GM12878 (cell line): ENCODE results near the gene KASH5. TPM values are rescaled to one million over a fixed set of nuclear protein-coding genes. Genes with fewer than 3 reads are reported as not detected.
A peak's percentile ranks its signal among the peaks of the same experiment; 100 is the strongest.

ENCODE experiments used
- ASH2L ChIP-seq: fragments of 300-600, 200-600 bp; sonication (generic); IDR thresholded peaks from 2 replicates; pipeline ENCODE4 v1.6.1; 2017; ENCODE audit warnings: low read depth, mild to moderate bottlenecking, borderline replicate concordance
- BMI1 ChIP-seq: fragments of 450-650 bp; IDR thresholded peaks from 2 replicates; pipeline ENCODE4 v1.6.1; 2016; ENCODE audit warnings: mild to moderate bottlenecking, moderate library complexity, borderline replicate concordance
- CBFB ChIP-seq: IDR thresholded peaks from 2 replicates; pipeline ENCODE4 v1.6.1; 2016; ENCODE audit warnings: antibody characterized with exemption, low read depth
- CEBPB ChIP-seq, 2 experiments: fragments of 150-350 bp in 1 of 2; IDR thresholded peaks; 2 replicates each; pipeline ENCODE4 v1.6.1; 2012 to 2014; ENCODE audit warnings: low read depth in 2 of 2, low read length in 2 of 2, borderline replicate concordance in 1 of 2, inconsistent platforms in 1 of 2
- CREM ChIP-seq: IDR thresholded peaks from 2 replicates; pipeline ENCODE4 v1.6.1; 2014; ENCODE audit warnings: antibody characterized with exemption, low read depth
- IKZF2 ChIP-seq, 2 experiments: fragments of 450-650 bp; IDR thresholded peaks; 2 replicates each; pipeline ENCODE4 v1.6.1; 2017; ENCODE audit warnings: mild to moderate bottlenecking in 2 of 2, moderate library complexity in 2 of 2
- MTA3 ChIP-seq: IDR thresholded peaks from 2 replicates; pipeline ENCODE4 v1.6.1; 2012; ENCODE audit warnings: low read length, inconsistent platforms, borderline replicate concordance
- MYC ChIP-seq: IDR thresholded peaks from 2 replicates; pipeline ENCODE4 v1.6.1; 2011; ENCODE audit warnings: mild to moderate bottlenecking, low read length, moderate library complexity, inconsistent platforms; ENCODE audit not compliant: insufficient read depth, insufficient replicate concordance, insufficient read length, severe bottlenecking
- NBN ChIP-seq: fragments of 450-650 bp; IDR thresholded peaks from 2 replicates; pipeline ENCODE4 v1.6.1; 2016
- NR2C1 ChIP-seq: fragments of 450-650 bp; IDR thresholded peaks from 2 replicates; pipeline ENCODE4 v1.6.1; 2017; ENCODE audit warnings: antibody characterized with exemption, mild to moderate bottlenecking, moderate library complexity
- RELA ChIP-seq: fragments of 450-650 bp; IDR thresholded peaks from 2 replicates; pipeline ENCODE4 v1.8.0; 2014; ENCODE audit warnings: borderline replicate concordance; ENCODE audit not compliant: partially characterized antibody
- RUNX3 ChIP-seq: IDR thresholded peaks from 2 replicates; pipeline ENCODE4 v1.6.1; 2012; ENCODE audit warnings: low read length, inconsistent platforms
- SREBF1 ChIP-seq: IDR thresholded peaks from 2 replicates; pipeline ENCODE4 v1.6.1; 2012; ENCODE audit warnings: mild to moderate bottlenecking, low read length
- ZBED1 ChIP-seq: IDR thresholded peaks from 2 replicates; pipeline ENCODE4 v1.6.1; 2016; ENCODE audit warnings: borderline replicate concordance
- ZNF207 ChIP-seq: fragments of 450-650 bp; IDR thresholded peaks from 2 replicates; pipeline ENCODE4 v1.6.1; 2014; ENCODE audit warnings: antibody characterized with exemption, mild to moderate bottlenecking, borderline replicate concordance
- ZZZ3 ChIP-seq: IDR thresholded peaks from 2 replicates; pipeline ENCODE4 v1.6.1; 2011; ENCODE audit warnings: low read depth; ENCODE audit not compliant: control insufficient read depth, insufficient read length
- polyA plus RNA-seq, 11 experiments: library from polyadenylated mRNA; depleted of rRNA in 4 of 11; unstranded in 6 of 11; stranded (reverse) in 5 of 11; fragments of >200 nt; fragmentation: Nextera tagmentation in 4 of 11; fragmentation: Illumina TruSeq in 1 of 11; extraction: Ambion mirVana in 4 of 11; extraction: Trizol in 1 of 11; gene quantifications; 1 replicate in 1 of 11; 2 replicates in 10 of 11; pipeline versions ENCODE4 v1.2.1 to v1.2.3, GENCODE V29; 2011 to 2016; ENCODE audit warnings: inconsistent platforms in 2 of 11, missing spikeins in 2 of 11, low read depth in 1 of 11
- total RNA-seq, 4 experiments: library from RNA; depleted of rRNA in 3 of 4; stranded (reverse); fragments of >200 nt in 3 of 4; fragmentation: Illumina TruSeq in 1 of 4; extraction: Trizol in 1 of 4; gene quantifications; 2 replicates each; pipeline versions ENCODE4 v1.2.1 to v1.2.3, GENCODE V29; 2013 to 2021
- TF ChIP-seq, protein P1 (sequence below): IDR thresholded peaks from 2 replicates; pipeline ENCODE4 v1.6.1; 2012; ENCODE audit warnings: low read depth, low read length, improper control_type of control experiment
- TF ChIP-seq, protein P2 (sequence below): fragments of 450-650 bp; formaldehyde crosslinking; IDR thresholded peaks from 2 replicates; pipeline ENCODE4 v1.4.0; 2022; ENCODE audit warnings: mild to moderate bottlenecking, moderate library complexity
- TF ChIP-seq, protein P3 (sequence below): fragments of 450-650 bp; IDR thresholded peaks from 2 replicates; pipeline ENCODE4 v1.6.1; 2014; ENCODE audit warnings: mild to moderate bottlenecking
- TF ChIP-seq, protein P4 (sequence below): fragments of 450-650 bp; IDR thresholded peaks from 2 replicates; pipeline ENCODE4 v1.6.1; 2018; ENCODE audit warnings: borderline replicate concordance, mild to moderate bottlenecking; ENCODE audit not compliant: partially characterized antibody
- TF ChIP-seq, protein P5 (sequence below): fragments of 150-350 bp; IDR thresholded peaks from 2 replicates; pipeline ENCODE4 v1.6.1; 2014; ENCODE audit warnings: mild to moderate bottlenecking, low read depth, low read length

KASH5 gene
- total and polyA plus RNA-seq, 10 of the 15 experiments (the other 5 are each of a cell fraction or from before 2014, with no cell fraction given) = 0.03 to 0.06 (median 0.05) TPM; not detected in 7

DNA sequence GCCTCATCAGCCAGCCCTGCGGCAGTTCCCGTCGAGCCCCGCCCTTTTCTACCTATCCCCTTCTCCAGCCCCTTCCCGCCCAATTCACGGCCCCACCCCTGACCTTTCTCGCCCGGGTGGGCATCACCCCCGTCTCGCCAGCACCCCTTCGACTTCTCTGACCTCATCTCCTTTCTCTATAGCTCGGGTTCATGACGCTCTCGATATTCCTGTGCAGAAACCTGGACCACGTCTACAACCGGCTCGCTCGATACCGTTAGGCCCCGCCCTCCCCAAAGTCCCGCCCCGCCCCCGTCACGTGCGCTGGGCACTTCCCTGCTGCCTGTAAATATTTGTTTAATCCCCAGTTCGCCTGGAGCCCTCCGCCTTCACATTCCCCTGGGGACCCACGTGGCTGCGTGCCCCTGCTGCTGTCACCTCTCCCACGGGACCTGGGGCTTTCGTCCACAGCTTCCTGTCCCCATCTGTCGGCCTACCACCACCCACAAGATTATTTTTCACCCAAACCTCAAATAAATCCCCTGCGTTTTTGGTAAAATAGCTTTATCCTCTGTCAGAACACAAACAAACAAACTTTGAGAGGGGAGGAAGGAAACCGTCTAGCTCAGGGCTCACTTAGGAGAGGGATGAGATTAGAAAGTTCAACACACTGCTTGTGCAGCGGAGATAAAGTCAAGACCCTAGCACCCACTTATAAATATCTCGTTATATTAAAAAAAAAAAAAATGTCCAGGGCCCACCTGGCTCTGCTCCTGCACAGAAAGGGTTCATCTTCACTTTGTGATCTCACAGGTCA lies 47.8 kb upstream of the KASH5 start (continued):
- peak; percentile 90; the same call in 1 of the 2 replicates for TF ChIP-seq CBFB
- TF ChIP-seq MTA3 = no peak; the same call in 1 of the 2 replicates
- TF ChIP-seq, protein P1, sequence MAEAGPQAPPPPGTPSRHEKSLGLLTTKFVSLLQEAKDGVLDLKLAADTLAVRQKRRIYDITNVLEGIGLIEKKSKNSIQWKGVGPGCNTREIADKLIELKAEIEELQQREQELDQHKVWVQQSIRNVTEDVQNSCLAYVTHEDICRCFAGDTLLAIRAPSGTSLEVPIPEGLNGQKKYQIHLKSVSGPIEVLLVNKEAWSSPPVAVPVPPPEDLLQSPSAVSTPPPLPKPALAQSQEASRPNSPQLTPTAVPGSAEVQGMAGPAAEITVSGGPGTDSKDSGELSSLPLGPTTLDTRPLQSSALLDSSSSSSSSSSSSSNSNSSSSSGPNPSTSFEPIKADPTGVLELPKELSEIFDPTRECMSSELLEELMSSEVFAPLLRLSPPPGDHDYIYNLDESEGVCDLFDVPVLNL = no peak
- TF ChIP-seq ASH2L = no peak
- TF ChIP-seq, protein P2, sequence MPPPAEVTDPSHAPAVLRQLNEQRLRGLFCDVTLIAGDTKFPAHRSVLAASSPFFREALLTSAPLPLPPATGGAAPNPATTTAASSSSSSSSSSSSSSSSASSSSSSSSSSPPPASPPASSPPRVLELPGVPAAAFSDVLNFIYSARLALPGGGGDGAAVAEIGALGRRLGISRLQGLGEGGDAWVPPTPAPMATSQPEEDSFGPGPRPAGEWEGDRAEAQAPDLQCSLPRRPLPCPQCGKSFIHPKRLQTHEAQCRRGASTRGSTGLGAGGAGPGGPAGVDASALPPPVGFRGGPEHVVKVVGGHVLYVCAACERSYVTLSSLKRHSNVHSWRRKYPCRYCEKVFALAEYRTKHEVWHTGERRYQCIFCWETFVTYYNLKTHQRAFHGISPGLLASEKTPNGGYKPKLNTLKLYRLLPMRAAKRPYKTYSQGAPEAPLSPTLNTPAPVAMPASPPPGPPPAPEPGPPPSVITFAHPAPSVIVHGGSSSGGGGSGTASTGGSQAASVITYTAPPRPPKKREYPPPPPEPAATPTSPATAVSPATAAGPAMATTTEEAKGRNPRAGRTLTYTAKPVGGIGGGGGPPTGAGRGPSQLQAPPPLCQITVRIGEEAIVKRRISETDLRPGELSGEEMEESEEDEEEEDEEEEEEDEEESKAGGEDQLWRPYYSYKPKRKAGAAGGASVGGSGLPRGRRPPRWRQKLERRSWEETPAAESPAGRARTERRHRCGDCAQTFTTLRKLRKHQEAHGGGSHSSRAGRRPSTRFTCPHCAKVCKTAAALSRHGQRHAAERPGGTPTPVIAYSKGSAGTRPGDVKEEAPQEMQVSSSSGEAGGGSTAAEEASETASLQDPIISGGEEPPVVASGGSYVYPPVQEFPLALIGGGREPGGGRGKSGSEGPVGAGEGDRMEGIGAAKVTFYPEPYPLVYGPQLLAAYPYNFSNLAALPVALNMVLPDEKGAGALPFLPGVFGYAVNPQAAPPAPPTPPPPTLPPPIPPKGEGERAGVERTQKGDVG (CRISPR knock-in tag) = no peak
- TF ChIP-seq, protein P3, sequence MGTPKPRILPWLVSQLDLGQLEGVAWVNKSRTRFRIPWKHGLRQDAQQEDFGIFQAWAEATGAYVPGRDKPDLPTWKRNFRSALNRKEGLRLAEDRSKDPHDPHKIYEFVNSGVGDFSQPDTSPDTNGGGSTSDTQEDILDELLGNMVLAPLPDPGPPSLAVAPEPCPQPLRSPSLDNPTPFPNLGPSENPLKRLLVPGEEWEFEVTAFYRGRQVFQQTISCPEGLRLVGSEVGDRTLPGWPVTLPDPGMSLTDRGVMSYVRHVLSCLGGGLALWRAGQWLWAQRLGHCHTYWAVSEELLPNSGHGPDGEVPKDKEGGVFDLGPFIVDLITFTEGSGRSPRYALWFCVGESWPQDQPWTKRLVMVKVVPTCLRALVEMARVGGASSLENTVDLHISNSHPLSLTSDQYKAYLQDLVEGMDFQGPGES = no peak
- TF ChIP-seq CREM = peak; percentile 88
- peak; percentile 98 for TF ChIP-seq RUNX3
- TF ChIP-seq, protein P4, sequence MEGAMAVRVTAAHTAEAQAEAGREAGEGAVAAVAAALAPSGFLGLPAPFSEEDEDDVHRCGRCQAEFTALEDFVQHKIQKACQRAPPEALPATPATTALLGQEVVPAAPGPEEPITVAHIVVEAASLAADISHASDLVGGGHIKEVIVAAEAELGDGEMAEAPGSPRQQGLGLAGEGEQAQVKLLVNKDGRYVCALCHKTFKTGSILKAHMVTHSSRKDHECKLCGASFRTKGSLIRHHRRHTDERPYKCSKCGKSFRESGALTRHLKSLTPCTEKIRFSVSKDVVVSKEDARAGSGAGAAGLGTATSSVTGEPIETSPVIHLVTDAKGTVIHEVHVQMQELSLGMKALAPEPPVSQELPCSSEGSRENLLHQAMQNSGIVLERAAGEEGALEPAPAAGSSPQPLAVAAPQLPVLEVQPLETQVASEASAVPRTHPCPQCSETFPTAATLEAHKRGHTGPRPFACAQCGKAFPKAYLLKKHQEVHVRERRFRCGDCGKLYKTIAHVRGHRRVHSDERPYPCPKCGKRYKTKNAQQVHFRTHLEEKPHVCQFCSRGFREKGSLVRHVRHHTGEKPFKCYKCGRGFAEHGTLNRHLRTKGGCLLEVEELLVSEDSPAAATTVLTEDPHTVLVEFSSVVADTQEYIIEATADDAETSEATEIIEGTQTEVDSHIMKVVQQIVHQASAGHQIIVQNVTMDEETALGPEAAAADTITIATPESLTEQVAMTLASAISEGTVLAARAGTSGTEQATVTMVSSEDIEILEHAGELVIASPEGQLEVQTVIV = no peak
- TF ChIP-seq CEBPB (IDR thresholded peaks at IDR 0.05; ENCODE audit: borderline replicate concordance in 1 of 2, low read depth in 2 of 2, low read length in 2 of 2) = no peak
- 0 out of 2 replicates have a peak, but pooled peaks have one; percentile 5 for TF ChIP-seq SREBF1
- TF ChIP-seq BMI1 = peak; percentile 80; the same call in 1 of the 2 replicates
- no peak; the same call in 1 of the 2 replicates for TF ChIP-seq ZNF207
- TF ChIP-seq, protein P5, sequence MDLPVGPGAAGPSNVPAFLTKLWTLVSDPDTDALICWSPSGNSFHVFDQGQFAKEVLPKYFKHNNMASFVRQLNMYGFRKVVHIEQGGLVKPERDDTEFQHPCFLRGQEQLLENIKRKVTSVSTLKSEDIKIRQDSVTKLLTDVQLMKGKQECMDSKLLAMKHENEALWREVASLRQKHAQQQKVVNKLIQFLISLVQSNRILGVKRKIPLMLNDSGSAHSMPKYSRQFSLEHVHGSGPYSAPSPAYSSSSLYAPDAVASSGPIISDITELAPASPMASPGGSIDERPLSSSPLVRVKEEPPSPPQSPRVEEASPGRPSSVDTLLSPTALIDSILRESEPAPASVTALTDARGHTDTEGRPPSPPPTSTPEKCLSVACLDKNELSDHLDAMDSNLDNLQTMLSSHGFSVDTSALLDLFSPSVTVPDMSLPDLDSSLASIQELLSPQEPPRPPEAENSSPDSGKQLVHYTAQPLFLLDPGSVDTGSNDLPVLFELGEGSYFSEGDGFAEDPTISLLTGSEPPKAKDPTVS = no peak
- TF ChIP-seq RELA = peak; percentile 91
- TF ChIP-seq NBN = peak; percentile 95
- TF ChIP-seq MYC = no peak
- peak; percentile 95 to 97 for TF ChIP-seq IKZF2 (IDR thresholded peaks at IDR 0.05)
- TF ChIP-seq ZBED1 = peak; percentile 79; the same call in 1 of the 2 replicates
- no peak for TF ChIP-seq NR2C1
- no peak for TF ChIP-seq ZZZ3
